ENCODE measurements around the gene TNFSF13. TPM values are rescaled to one million over a fixed set of nuclear protein-coding genes. Genes with fewer than 3 reads are reported as not detected.

Gene TNFSF13
- polyA plus RNA-seq, 1 donor (not counting 4 experiments of a cell fraction or from before 2014, with no cell fraction given): 3.9 TPM

DNA sequence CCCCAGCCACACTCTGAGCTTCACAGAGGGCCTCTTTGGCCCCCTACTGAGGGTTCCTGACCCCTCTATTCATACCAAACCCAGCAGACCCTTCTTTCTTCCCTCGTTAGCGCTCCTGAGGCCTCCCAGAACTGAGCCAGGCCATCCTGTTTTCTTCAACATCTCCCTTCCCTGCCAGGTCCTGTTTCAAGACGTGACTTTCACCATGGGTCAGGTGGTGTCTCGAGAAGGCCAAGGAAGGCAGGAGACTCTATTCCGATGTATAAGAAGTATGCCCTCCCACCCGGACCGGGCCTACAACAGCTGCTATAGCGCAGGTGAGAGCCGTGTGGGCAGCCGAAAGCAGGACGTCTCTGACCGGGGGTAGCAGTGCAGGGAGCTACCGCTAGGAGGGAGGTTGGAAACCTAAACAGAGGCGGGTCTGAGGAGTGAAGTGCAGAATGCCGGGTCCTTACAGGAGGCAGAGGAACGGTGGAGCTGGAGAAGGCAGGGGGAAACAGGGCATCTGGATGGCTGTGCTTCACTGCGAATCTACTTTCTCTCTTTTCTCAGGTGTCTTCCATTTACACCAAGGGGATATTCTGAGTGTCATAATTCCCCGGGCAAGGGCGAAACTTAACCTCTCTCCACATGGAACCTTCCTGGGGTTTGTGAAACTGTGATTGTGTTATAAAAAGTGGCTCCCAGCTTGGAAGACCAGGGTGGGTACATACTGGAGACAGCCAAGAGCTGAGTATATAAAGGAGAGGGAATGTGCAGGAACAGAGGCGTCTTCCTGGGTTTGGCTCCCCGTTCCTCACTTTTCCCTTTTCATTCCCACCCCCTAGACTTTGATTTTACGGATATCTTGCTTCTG lies 1.9 kb downstream of the TNFSF13 start:
- Histone ChIP-seq H3K4me3 (ENCODE audit: control insufficient read depth in 2 of 3, extremely low read depth in 1 of 3, insufficient read depth in 2 of 3, low read depth in 1 of 3, low read length in 3 of 3) (peak overlapping the region in 2 of 3 experiments; percentile 47 to 49), H2AFZ (ENCODE audit: control insufficient read depth, low read length) (no peak overlapping the region), H3K4me1 (ENCODE audit: control insufficient read depth, extremely low read depth, insufficient read depth, low read length) (peaks cover 42% of the 10 kb centered on the region), H3K9me1 (ENCODE audit: control insufficient read depth, extremely low read depth, insufficient read depth, low read length) (no peaks in the 10 kb centered on the region), H3K36me3 (ENCODE audit: control insufficient read depth in 2 of 2, extremely low read depth in 1 of 2, insufficient read depth in 2 of 2, low read length in 2 of 2) (peaks cover 5 to 17% of the 10 kb centered on the region in 2 experiments), H3K79me2 (ENCODE audit: control insufficient read depth, insufficient read depth, low read length) (peaks cover 35% of the 10 kb centered on the region), H3K27me3 (ENCODE audit: control insufficient read depth, extremely low read depth, insufficient read depth, low read length) (no peaks in the 10 kb centered on the region), H3K27ac (ENCODE audit: control insufficient read depth, insufficient read depth, low read length) (peak overlapping the region; percentile 91), H3K9me3 (ENCODE audit: control insufficient read depth, low read depth, low read length) (no peaks in the 10 kb centered on the region), H4K20me1 (ENCODE audit: control insufficient read depth, extremely low read depth, insufficient read depth, low read length) (no peaks in the 10 kb centered on the region), H3K9ac (ENCODE audit: control insufficient read depth, extremely low read depth, insufficient read depth, low read length) (peak overlapping the region; percentile 75), H3K4me2 (ENCODE audit: control insufficient read depth, extremely low read depth, insufficient read depth, low read depth, low read length) (peak overlapping the region; percentile 99)
- DNase-seq (ENCODE audit: low read depth, low spot score): no peak
- FAIRE-seq: peak; percentile 69
- dilution Hi-C loops (cut with MboI; ENCODE audit: extremely low pct_ligation_motif_present, low sequenced_read_pairs): no loop called here
- TF ChIP-seq, protein P1, sequence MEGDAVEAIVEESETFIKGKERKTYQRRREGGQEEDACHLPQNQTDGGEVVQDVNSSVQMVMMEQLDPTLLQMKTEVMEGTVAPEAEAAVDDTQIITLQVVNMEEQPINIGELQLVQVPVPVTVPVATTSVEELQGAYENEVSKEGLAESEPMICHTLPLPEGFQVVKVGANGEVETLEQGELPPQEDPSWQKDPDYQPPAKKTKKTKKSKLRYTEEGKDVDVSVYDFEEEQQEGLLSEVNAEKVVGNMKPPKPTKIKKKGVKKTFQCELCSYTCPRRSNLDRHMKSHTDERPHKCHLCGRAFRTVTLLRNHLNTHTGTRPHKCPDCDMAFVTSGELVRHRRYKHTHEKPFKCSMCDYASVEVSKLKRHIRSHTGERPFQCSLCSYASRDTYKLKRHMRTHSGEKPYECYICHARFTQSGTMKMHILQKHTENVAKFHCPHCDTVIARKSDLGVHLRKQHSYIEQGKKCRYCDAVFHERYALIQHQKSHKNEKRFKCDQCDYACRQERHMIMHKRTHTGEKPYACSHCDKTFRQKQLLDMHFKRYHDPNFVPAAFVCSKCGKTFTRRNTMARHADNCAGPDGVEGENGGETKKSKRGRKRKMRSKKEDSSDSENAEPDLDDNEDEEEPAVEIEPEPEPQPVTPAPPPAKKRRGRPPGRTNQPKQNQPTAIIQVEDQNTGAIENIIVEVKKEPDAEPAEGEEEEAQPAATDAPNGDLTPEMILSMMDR (optimal IDR thresholded peaks at IDR 0.05 in 1 of 3, IDR thresholded peaks at IDR 0.05 in 1 of 3, conservative IDR thresholded peaks at IDR 0.05 in 1 of 3; ENCODE audit: extremely low read depth in 1 of 3, insufficient read depth in 2 of 3, low read length in 3 of 3): peak; percentile 73 to 83 (median 81)
- TF ChIP-seq EZH2 (IDR thresholded peaks at IDR 0.05; ENCODE audit: low read length): no peak

- H3K27ac ChIP-seq (ENCODE audit: control insufficient read depth, insufficient read depth, low read length): peak overlapping the region; percentile 91
- DNase-seq (ENCODE audit: low read depth, low spot score): no peak
- no peaks in the 10 kb centered on the region for H3K9me3 ChIP-seq (ENCODE audit: control insufficient read depth, low read depth, low read length)
- peaks cover 8 to 24% of the 10 kb centered on the region in 2 experiments for H3K36me3 ChIP-seq (ENCODE audit: control insufficient read depth in 2 of 2, extremely low read depth in 1 of 2, insufficient read depth in 2 of 2, low read length in 2 of 2)
- H2AFZ ChIP-seq (ENCODE audit: control insufficient read depth, low read length): peak overlapping the region; percentile 85
- FAIRE-seq: peak; percentile 90
- peaks cover 39% of the 10 kb centered on the region for H3K79me2 ChIP-seq (ENCODE audit: control insufficient read depth, insufficient read depth, low read length)
- H3K4me2 ChIP-seq (ENCODE audit: control insufficient read depth, extremely low read depth, insufficient read depth, low read depth, low read length): peak overlapping the region; percentile 99
- no peaks in the 10 kb centered on the region for H3K9me1 ChIP-seq (ENCODE audit: control insufficient read depth, extremely low read depth, insufficient read depth, low read length)
- H4K20me1 ChIP-seq (ENCODE audit: control insufficient read depth, extremely low read depth, insufficient read depth, low read length): no peaks in the 10 kb centered on the region
- peak overlapping the region; percentile 86 for H3K9ac ChIP-seq (ENCODE audit: control insufficient read depth, extremely low read depth, insufficient read depth, low read length)
- TF ChIP-seq, protein P1 (optimal IDR thresholded peaks at IDR 0.05 in 1 of 3, IDR thresholded peaks at IDR 0.05 in 1 of 3, conservative IDR thresholded peaks at IDR 0.05 in 1 of 3; ENCODE audit: extremely low read depth in 1 of 3, insufficient read depth in 2 of 3, low read length in 3 of 3): peak; percentile 76 to 96 (median 92)
- no peak for TF ChIP-seq EZH2 (IDR thresholded peaks at IDR 0.05; ENCODE audit: low read length)
- dilution Hi-C loops (cut with MboI; ENCODE audit: extremely low pct_ligation_motif_present, low sequenced_read_pairs): no loop called here
- no peaks in the 10 kb centered on the region for H3K27me3 ChIP-seq (ENCODE audit: control insufficient read depth, extremely low read depth, insufficient read depth, low read length)
- peaks cover 42% of the 10 kb centered on the region for H3K4me1 ChIP-seq (ENCODE audit: control insufficient read depth, extremely low read depth, insufficient read depth, low read length)
- H3K4me3 ChIP-seq (ENCODE audit: control insufficient read depth in 2 of 3, extremely low read depth in 1 of 3, insufficient read depth in 2 of 3, low read depth in 1 of 3, low read length in 3 of 3): peak overlapping the region; percentile 75 to 86 (median 86)
Measured at GRCh38 chr17:7561028-7561575, 2.6 kb downstream of the TNFSF13 start.
